HepG2 (cell line): Measurements from ENCODE around the gene CDH13. TPM values are rescaled to one million over a fixed set of nuclear protein-coding genes. Genes with fewer than 3 reads are reported as not detected.

ENCODE experiments used
- ATAC-seq: fragments of 200-7000 bp; cut with Tn5 transposase; 3 replicates; pipeline ENCODE4 v1.9.1; 2020; ENCODE audit warnings: mild to moderate bottlenecking, moderate library complexity
- BruUV-seq: library from RNA; stranded (reverse); fragments of 400-500 nt; replicated peaks from 2 replicates; lab custom pipeline; 2021; lab: Mats Ljungman, UMichigan
- CTCF ChIA-PET: fragments of 300-600 bp; formaldehyde crosslinking; extraction: SDS; loops from one replicate; lab custom pipeline; 2021; ENCODE audit warnings: low total read pairs, inconsistent platforms, low intra/inter-chr PET ratio; lab: Yijun Ruan, JAX
- POLR2A ChIA-PET: fragments of 350-600 bp; sonication (Branson Sonifier 250); formaldehyde crosslinking; loops from one replicate; lab custom pipeline; 2020; ENCODE audit warnings: antibody characterized with exemption, inconsistent platforms; lab: Yijun Ruan, JAX
- DNase-seq: peaks from one replicate; pipeline ENCODE4 v3.0.0-alpha.2; 2015; ENCODE audit warnings: low spot score
- FAIRE-seq: peaks from 3 replicates; lab custom pipeline; 2011; peaks lifted over from hg19 to GRCh38; lab: Jason Lieb, UNC
- H2AFZ ChIP-seq: one replicate; pipeline ENCODE4 v1.6.1; 2011; ENCODE audit warnings: low read length, inconsistent platforms
- H3K27ac ChIP-seq: fragments of 300-600 bp; 3 replicates; pipeline ENCODE4 v1.8.0; 2011; ENCODE audit warnings: mixed run types, mild to moderate bottlenecking, mixed read lengths, low read length, inconsistent platforms; ENCODE audit not compliant: insufficient read depth; ENCODE audit errors: extremely low read length
- H3K27me3 ChIP-seq, 2 experiments: fragments of 200-600 bp in 1 of 2; 2 replicates in 1 of 2; 3 replicates in 1 of 2; pipeline versions ENCODE4 v1.6.0 to v1.8.0; 2011; ENCODE audit warnings: low read length in 2 of 2, mild to moderate bottlenecking in 2 of 2, moderate library complexity in 2 of 2, inconsistent platforms in 1 of 2; ENCODE audit not compliant: insufficient read depth in 2 of 2, control insufficient read depth in 1 of 2
- H3K36me3 ChIP-seq, 2 experiments: fragments of 200-600 bp in 1 of 2; replicated peaks in 1 of 2; 2 replicates in 1 of 2; 3 replicates in 1 of 2; pipeline versions ENCODE4 v1.5.1 to v1.8.0; 2011; ENCODE audit warnings: low read length in 2 of 2, inconsistent platforms in 1 of 2; ENCODE audit not compliant: insufficient read depth in 2 of 2, control insufficient read depth in 1 of 2
- H3K4me1 ChIP-seq: 2 replicates; pipeline ENCODE4 v1.5.1; 2012; ENCODE audit warnings: low read length, inconsistent platforms; ENCODE audit not compliant: insufficient read depth
- H3K4me2 ChIP-seq: 2 replicates; pipeline ENCODE4 v1.6.0; 2011; ENCODE audit warnings: low read depth, low read length, inconsistent platforms
- H3K4me3 ChIP-seq, 3 experiments: fragments of 200-600 bp in 1 of 3; sonication (generic), shearing (Covaris generic) in 1 of 3; replicated peaks in 1 of 3; 2 replicates each; pipeline ENCODE4 v1.5.1; 2011 to 2016; ENCODE audit warnings: low read length in 3 of 3, inconsistent platforms in 2 of 3, low read depth in 2 of 3, mild to moderate bottlenecking in 2 of 3, control low read depth in 1 of 3, mixed read lengths in 1 of 3; ENCODE audit not compliant: insufficient read depth in 1 of 3
- H3K79me2 ChIP-seq: one replicate; pipeline ENCODE4 v1.6.1; 2011; ENCODE audit warnings: low read length, inconsistent platforms; ENCODE audit not compliant: insufficient read depth
- H3K9ac ChIP-seq: 2 replicates; pipeline ENCODE4 v1.6.0; 2011; ENCODE audit warnings: mild to moderate bottlenecking, low read depth, low read length, inconsistent platforms; ENCODE audit not compliant: insufficient read depth
- H3K9me3 ChIP-seq: 2 replicates; pipeline ENCODE4 v1.5.1; 2012; ENCODE audit warnings: mild to moderate bottlenecking, low read length
- H4K20me1 ChIP-seq: 2 replicates; pipeline ENCODE4 v1.6.0; 2011; ENCODE audit warnings: inconsistent platforms, mild to moderate bottlenecking, low read length, moderate library complexity; ENCODE audit not compliant: insufficient read depth
- ARHGAP35 ChIP-seq: sonication (generic); formaldehyde crosslinking; IDR thresholded peaks from 2 replicates; pipeline ENCODE4 v1.9.0; 2022; ENCODE audit warnings: mild to moderate bottlenecking, inconsistent platforms, moderate library complexity, missing genetic modification reagents, borderline replicate concordance
- ASH2L ChIP-seq: fragments of 300-600, 200-600 bp; sonication (generic); IDR thresholded peaks from 2 replicates; pipeline ENCODE4 v1.7.0; 2017; ENCODE audit warnings: low read depth, mild to moderate bottlenecking, moderate library complexity, mixed read lengths, low read length; ENCODE audit not compliant: insufficient read length
- CREB1 ChIP-seq, 2 experiments: fragments of 450-650 bp in 1 of 2; IDR thresholded peaks; 2 replicates each; pipeline ENCODE4 v1.6.1; 2016 to 2017; ENCODE audit warnings: control low read depth in 1 of 2, mild to moderate bottlenecking in 1 of 2, missing compliant biosample characterization in 1 of 2, missing genetic modification characterization in 1 of 2
- EZH2 ChIP-seq: conservative IDR thresholded peaks from 2 replicates; pipeline ENCODE4 v1.6.1; 2012; ENCODE audit warnings: mild to moderate bottlenecking, low read depth, low read length, moderate library complexity
- FUBP1 ChIP-seq: sonication (generic); formaldehyde crosslinking; IDR thresholded peaks from 2 replicates; pipeline ENCODE4 v1.5.1; 2020; ENCODE audit warnings: missing genetic modification reagents, mild to moderate bottlenecking, borderline replicate concordance
- GPN1 ChIP-seq: sonication (generic); formaldehyde crosslinking; IDR thresholded peaks from 2 replicates; pipeline ENCODE4 v1.5.1; 2020; ENCODE audit warnings: missing genetic modification reagents, borderline replicate concordance
- HBP1 ChIP-seq: IDR thresholded peaks from 2 replicates; pipeline ENCODE4 v1.6.1; 2016; ENCODE audit warnings: low read depth, control low read depth
- HMGXB4 ChIP-seq, 2 experiments: sonication (generic) in 1 of 2; formaldehyde crosslinking in 1 of 2; IDR thresholded peaks; 2 replicates each; pipeline versions ENCODE4 v1.4.0 to v1.6.1; 2018 to 2020; ENCODE audit warnings: missing genetic modification reagents in 2 of 2, borderline replicate concordance in 1 of 2, low read depth in 1 of 2, mild to moderate bottlenecking in 1 of 2, missing biosample characterization in 1 of 2
- KLF11 ChIP-seq: IDR thresholded peaks from 2 replicates; pipeline ENCODE4 v1.6.1; 2016; ENCODE audit warnings: missing compliant biosample characterization
- MBNL3 ChIP-seq: fragments of 250-450 bp; sonication (Bioruptor Pico); conservative IDR thresholded peaks from 2 replicates; pipeline ENCODE4 v1.8.0; 2022; ENCODE audit warnings: mild to moderate bottlenecking, inconsistent platforms
- MYC ChIP-seq: sonication (generic); formaldehyde crosslinking; IDR thresholded peaks from 2 replicates; pipeline ENCODE4 v1.9.0; 2021; ENCODE audit warnings: missing genetic modification reagents, borderline replicate concordance
- SRF ChIP-seq: IDR thresholded peaks from 2 replicates; pipeline ENCODE4 v1.6.1; 2011; ENCODE audit warnings: mild to moderate bottlenecking, low read depth, low read length, moderate library complexity
- TFDP1 ChIP-seq: IDR thresholded peaks from 2 replicates; pipeline ENCODE4 v1.6.1; 2016; ENCODE audit warnings: missing compliant biosample characterization, missing genetic modification reagents, borderline replicate concordance
- TOPORS ChIP-seq: sonication (generic); formaldehyde crosslinking; IDR thresholded peaks from 2 replicates; pipeline ENCODE4 v1.8.0; 2023; ENCODE audit warnings: mild to moderate bottlenecking, missing genetic modification reagents
- ZNF121 ChIP-seq: sonication (generic); formaldehyde crosslinking; IDR thresholded peaks from 2 replicates; pipeline ENCODE4 v1.5.0; 2020; ENCODE audit warnings: mild to moderate bottlenecking, missing genetic modification reagents
- ZNF496 ChIP-seq: sonication (generic); formaldehyde crosslinking; IDR thresholded peaks from 2 replicates; pipeline ENCODE4 v1.8.1; 2023; ENCODE audit warnings: mild to moderate bottlenecking, moderate library complexity, missing genetic modification reagents; ENCODE audit not compliant: insufficient replicate concordance
- ZSCAN12 ChIP-seq: sonication (generic); formaldehyde crosslinking; IDR thresholded peaks from 2 replicates; pipeline ENCODE4 v1.9.0; 2021; ENCODE audit warnings: mild to moderate bottlenecking, missing genetic modification reagents
- ZZZ3 ChIP-seq: sonication (generic); formaldehyde crosslinking; IDR thresholded peaks from 2 replicates; pipeline ENCODE4 v1.4.0; 2020; ENCODE audit warnings: missing genetic modification reagents, mild to moderate bottlenecking, borderline replicate concordance
- WGBS: methylation state at CpG from one replicate; pipeline ENCODE4 v1.1.6; 2017; ENCODE audit warnings: low lambda C conversion rate; 5-methylcytosine and 5-hydroxymethylcytosine counted together
- in situ Hi-C: cut with HindIII; loops from 2 replicates; pipeline ENCODE4 v1.10.0; 2017; ENCODE audit warnings: low pct_unique_long_range_greater_than_20kb; ENCODE audit not compliant: extremely low pct_ligation_motif_present
- intact Hi-C: fragments of 100-400 bp; cut with micrococcal nuclease; formaldehyde crosslinking; loops from one replicate; pipeline ENCODE4 v1.10.0; 2022; ENCODE audit not compliant: unreplicated experiment
- polyA plus RNA-seq, 8 experiments: library from polyadenylated mRNA; depleted of rRNA in 3 of 8; stranded (reverse) in 7 of 8; unstranded in 1 of 8; fragments of >200 nt; fragmentation: Illumina TruSeq in 4 of 8; extraction: Trizol in 4 of 8; gene quantifications; 2 replicates each; pipeline versions ENCODE4 v1.2.1 to v1.2.3, GENCODE V29; 2011 to 2016; ENCODE audit warnings: low read depth in 4 of 8, missing spikeins in 1 of 8, mixed read lengths in 1 of 8; ENCODE audit not compliant: insufficient read depth in 1 of 8
- total RNA-seq, 5 experiments: library from RNA; depleted of rRNA; stranded (reverse); fragments of >200 nt; fragmentation: Illumina TruSeq; extraction: Trizol; gene quantifications; 2 replicates each; pipeline ENCODE4 v1.2.3, GENCODE V29; 2016; ENCODE audit warnings: low read depth in 1 of 5

CDH13 gene
- total and polyA plus RNA-seq, 2 of the 13 experiments (the other 11 are each of a cell fraction or from before 2014, with no cell fraction given), result not detected

GRCh38 chr16:82769845-82770244 is 143.1 kb downstream of the CDH13 start:
- H3K27me3 ChIP-seq, result no peaks in the 10 kb centered on the region
- in situ Hi-C loops (no loop called here), intact Hi-C loops (no loop called here)
- H3K79me2 ChIP-seq, result no peaks in the 10 kb centered on the region
- no peak for TF ChIP-seq MBNL3 (CRISPR knock-in tag)
- TF ChIP-seq ASH2L, result no peak
- no peak for TF ChIP-seq HMGXB4 (CRISPR knock-in tag; IDR thresholded peaks at IDR 0.05; ENCODE audit: borderline replicate concordance in 1 of 2, low read depth in 1 of 2)
- no peak for TF ChIP-seq SRF
- no peak for TF ChIP-seq CREB1 (IDR thresholded peaks at IDR 0.05)
- no peak for TF ChIP-seq CREB1 (CRISPR knock-in tag; IDR thresholded peaks at IDR 0.05)
- TF ChIP-seq ZSCAN12 (CRISPR knock-in tag), result no peak
- TF ChIP-seq TFDP1 (CRISPR knock-in tag), result no peak
- TF ChIP-seq ZZZ3, result no peak
- no peak for TF ChIP-seq TOPORS (CRISPR knock-in tag)
- TF ChIP-seq MYC (CRISPR knock-in tag), result no peak
- no peak for TF ChIP-seq KLF11 (CRISPR knock-in tag)
- no peak for TF ChIP-seq ZNF496 (CRISPR knock-in tag)
- TF ChIP-seq HBP1, result no peak
- no peak for TF ChIP-seq ZNF121
- no peak for TF ChIP-seq FUBP1
- TF ChIP-seq GPN1 (CRISPR knock-in tag), result no peak
- TF ChIP-seq EZH2, result no peak
- TF ChIP-seq ARHGAP35, result no peak
- no TSS peak for BruUV-seq
- H3K4me1 ChIP-seq, result no peaks in the 10 kb centered on the region
- no peak for ATAC-seq
- H3K36me3 ChIP-seq, result no peaks in the 10 kb centered on the region
- no peak for DNase-seq
- H3K27ac ChIP-seq, result no peak overlapping the region
- CTCF ChIA-PET, result no interaction called here
- 3% methylated on average over 5 of the region's 5 CpGs for WGBS
- no peak overlapping the region for H2AFZ ChIP-seq
- no peak for FAIRE-seq
- H3K4me2 ChIP-seq, result no peak overlapping the region
- no peak overlapping the region for H3K4me3 ChIP-seq
- no peak overlapping the region for H3K9ac ChIP-seq
- no peaks in the 10 kb centered on the region for H4K20me1 ChIP-seq
- H3K9me3 ChIP-seq, result no peaks in the 10 kb centered on the region
- POLR2A ChIA-PET, result no interaction called here
